Mesenchymal stem cell (in vitro differentiated cells and primary cell): ENCODE data around the gene CRADD.

ENCODE experiments used
- DNase-seq: peaks from one replicate; pipeline ENCODE4 v3.0.0-alpha.2; 2013
- H2AFZ ChIP-seq: one replicate; pipeline ENCODE4 v1.6.1; 2013; ENCODE audit warnings: low read depth, mild to moderate bottlenecking, control low read depth, inconsistent platforms, low read length, moderate library complexity
- H2AK5ac ChIP-seq: 2 replicates; pipeline ENCODE4 v1.6.1; 2013; ENCODE audit warnings: low read length, moderate library complexity, mild to moderate bottlenecking, inconsistent platforms; ENCODE audit not compliant: severe bottlenecking
- H2BK120ac ChIP-seq: one replicate; pipeline ENCODE4 v1.6.1; 2013; ENCODE audit warnings: low read depth, mild to moderate bottlenecking, inconsistent platforms, low read length, moderate library complexity
- H2BK12ac ChIP-seq, 2 experiments: one replicate each; pipeline ENCODE4 v1.6.1; 2013; ENCODE audit warnings: inconsistent platforms in 2 of 2, low read length in 2 of 2, mild to moderate bottlenecking in 2 of 2, moderate library complexity in 2 of 2, control low read depth in 1 of 2
- H2BK15ac ChIP-seq: one replicate; pipeline ENCODE4 v1.6.1; 2013; ENCODE audit warnings: mild to moderate bottlenecking, low read depth, inconsistent platforms; ENCODE audit not compliant: poor library complexity, severe bottlenecking
- H2BK5ac ChIP-seq: 2 replicates; pipeline ENCODE4 v1.6.1; 2013; ENCODE audit warnings: low read depth, mild to moderate bottlenecking, low read length, control low read depth, inconsistent platforms; ENCODE audit not compliant: poor library complexity, severe bottlenecking
- H3K14ac ChIP-seq, 2 experiments: one replicate each; pipeline ENCODE4 v1.6.1; 2013; ENCODE audit warnings: inconsistent platforms in 2 of 2, low read length in 2 of 2, control low read depth in 1 of 2, mild to moderate bottlenecking in 1 of 2, moderate library complexity in 1 of 2
- H3K18ac ChIP-seq, 2 experiments: one replicate each; pipeline ENCODE4 v1.6.1; 2013; ENCODE audit warnings: inconsistent platforms in 2 of 2, low read length in 2 of 2, control low read depth in 1 of 2, low read depth in 1 of 2, mild to moderate bottlenecking in 1 of 2
- H3K23ac ChIP-seq, 2 experiments: one replicate each; pipeline ENCODE4 v1.6.1; 2013; ENCODE audit warnings: inconsistent platforms in 2 of 2, low read length in 2 of 2, mild to moderate bottlenecking in 2 of 2, moderate library complexity in 2 of 2, control low read depth in 1 of 2
- H3K27ac ChIP-seq: 2 replicates; pipeline ENCODE4 v1.5.1; 2013; ENCODE audit warnings: mild to moderate bottlenecking, moderate library complexity, low read length, control low read depth, inconsistent platforms; ENCODE audit not compliant: poor library complexity, severe bottlenecking
- H3K27me3 ChIP-seq, 2 experiments: 2 replicates each; pipeline versions ENCODE4 v1.6.1 to v1.7.0; 2013; ENCODE audit warnings: low read length in 2 of 2, mild to moderate bottlenecking in 2 of 2, moderate library complexity in 2 of 2, control low read depth in 1 of 2, inconsistent platforms in 1 of 2; ENCODE audit not compliant: control insufficient read depth in 1 of 2, insufficient read depth in 1 of 2
- H3K36me3 ChIP-seq, 2 experiments: 2 replicates each; pipeline versions ENCODE4 v1.6.1 to v1.7.0; 2013; ENCODE audit warnings: low read length in 2 of 2, control low read depth in 1 of 2, inconsistent platforms in 1 of 2, low read depth in 1 of 2, mild to moderate bottlenecking in 1 of 2; ENCODE audit not compliant: insufficient read depth in 2 of 2, control insufficient read depth in 1 of 2
- H3K4ac ChIP-seq, 2 experiments: one replicate each; pipeline ENCODE4 v1.6.1; 2013; ENCODE audit warnings: inconsistent platforms in 2 of 2, low read length in 2 of 2, mild to moderate bottlenecking in 2 of 2, moderate library complexity in 2 of 2, control low read depth in 1 of 2, low read depth in 1 of 2
- H3K4me1 ChIP-seq: 2 replicates; pipeline ENCODE4 v1.6.1; 2013; ENCODE audit warnings: low read depth, low read length, control low read depth; ENCODE audit not compliant: control insufficient read depth, insufficient read depth
- H3K4me2 ChIP-seq: 2 replicates; pipeline ENCODE4 v1.6.1; 2013; ENCODE audit warnings: low read length, mild to moderate bottlenecking, inconsistent platforms; ENCODE audit not compliant: poor library complexity, severe bottlenecking
- H3K4me3 ChIP-seq, 2 experiments: 2 replicates each; pipeline versions ENCODE4 v1.5.1 to v1.7.0; 2013; ENCODE audit warnings: low read length in 2 of 2, mild to moderate bottlenecking in 2 of 2, control low read depth in 1 of 2, low read depth in 1 of 2; ENCODE audit not compliant: insufficient read depth in 1 of 2
- H3K79me1 ChIP-seq: replicated peaks from 2 replicates; pipeline ENCODE4 v1.6.1; 2013; ENCODE audit warnings: mild to moderate bottlenecking, control low read depth, low read length, inconsistent platforms; ENCODE audit not compliant: poor library complexity, severe bottlenecking
- H3K9ac ChIP-seq: 2 replicates; pipeline ENCODE4 v1.7.0; 2013; ENCODE audit warnings: mild to moderate bottlenecking, low read length, moderate library complexity
- H3K9me3 ChIP-seq: 2 replicates; pipeline ENCODE4 v1.7.0; 2013; ENCODE audit warnings: mild to moderate bottlenecking, low read length; ENCODE audit not compliant: control insufficient read depth
- H4K8ac ChIP-seq: one replicate; pipeline ENCODE4 v1.6.1; 2013; ENCODE audit warnings: inconsistent platforms, mild to moderate bottlenecking, low read length, moderate library complexity
- H4K91ac ChIP-seq: one replicate; pipeline ENCODE4 v1.6.1; 2013; ENCODE audit warnings: mild to moderate bottlenecking, low read length, inconsistent platforms
- WGBS: methylation state at CpG from one replicate; pipeline ENCODE4 v1.1.7; 2013; ENCODE audit warnings: mixed read lengths; 5-methylcytosine and 5-hydroxymethylcytosine counted together

The CRADD gene

DNA sequence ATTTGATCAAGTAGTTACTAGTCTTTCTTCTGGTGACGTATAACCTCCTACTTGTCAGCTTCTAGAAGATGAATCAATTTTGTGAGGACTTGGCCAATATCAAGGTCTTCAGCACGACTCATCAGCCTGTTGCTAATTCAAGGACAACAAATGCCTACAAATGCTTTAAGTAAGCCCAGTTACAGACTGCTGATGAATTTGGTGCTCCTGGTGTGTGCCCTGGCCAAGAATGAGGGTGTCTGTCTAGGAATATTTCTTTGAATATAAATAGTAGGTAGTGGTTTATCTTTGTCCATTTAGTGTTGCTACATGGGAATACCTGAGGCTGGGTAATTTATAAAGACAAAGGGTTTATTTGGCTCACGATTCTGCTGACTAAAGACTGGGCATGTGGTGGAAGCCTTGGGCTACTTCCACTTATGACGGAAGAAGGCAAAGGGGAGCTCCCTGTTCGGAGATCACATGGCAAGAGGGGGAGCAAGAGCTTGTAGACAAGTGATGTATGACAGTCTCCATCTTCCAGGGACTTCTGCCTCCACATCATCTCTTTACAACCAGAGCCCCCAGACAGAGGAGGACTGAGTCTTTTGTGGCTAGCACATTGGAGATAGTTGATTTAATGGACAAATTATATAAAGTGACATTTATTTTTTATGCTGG lies 180.2 kb downstream of the CRADD start:
- Histone ChIP-seq H3K36me3 (no peaks in the 10 kb centered on the region), H2BK12ac (no peak overlapping the region), H3K27ac (no peak overlapping the region), H4K91ac (no peak overlapping the region), H3K4me2 (no peak overlapping the region), H2AFZ (no peak overlapping the region), H2BK120ac (no peak overlapping the region), H3K4me3 (no peak overlapping the region), H3K9ac (no peak overlapping the region), H2AK5ac (no peak overlapping the region), H3K27me3 (no peaks in the 10 kb centered on the region), H3K23ac (no peak overlapping the region), H3K4me1 (no peaks in the 10 kb centered on the region), H3K18ac (no peak overlapping the region), H2BK5ac (no peak overlapping the region), H3K4ac (no peak overlapping the region), H2BK15ac (no peak overlapping the region), H3K9me3 (no peaks in the 10 kb centered on the region), H3K14ac (no peak overlapping the region), H4K8ac (no peak overlapping the region), H3K79me1 (no peaks in the 10 kb centered on the region)
- peak; percentile 60 for DNase-seq
- WGBS = 86% methylated on average over 4 of the region's 5 CpGs

DNA sequence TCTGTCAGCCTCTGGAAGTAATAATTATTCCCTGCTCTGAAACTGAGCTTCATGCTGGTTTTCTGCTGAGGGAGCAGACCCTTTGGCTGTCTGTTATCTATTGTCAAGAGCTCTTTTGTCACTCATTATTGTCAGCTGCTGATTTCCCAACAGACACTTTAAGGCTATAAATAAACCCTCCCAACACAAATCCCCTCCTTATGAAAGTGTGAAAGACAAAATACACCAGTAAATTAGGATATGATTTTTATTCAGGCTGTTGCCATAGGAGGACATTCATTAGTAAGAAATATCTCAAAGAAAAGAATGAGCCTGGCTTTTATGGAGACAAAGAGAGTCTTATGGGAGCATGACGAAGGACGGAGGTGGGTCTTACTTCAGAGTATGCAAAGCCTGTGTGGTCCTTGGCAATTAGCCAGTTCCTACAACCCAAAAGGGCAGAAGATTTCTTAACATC lies 180.8 kb downstream of the CRADD start:
- Histone ChIP-seq H3K36me3 (no peaks in the 10 kb centered on the region), H3K4ac (no peak overlapping the region)
- WGBS = 100% methylated on average over 2 of the region's 2 CpGs

GRCh38 chr12:93860668-93861373 lies 183.6 kb downstream of the CRADD start:
- H2BK12ac ChIP-seq = no peak overlapping the region
- H3K79me1 ChIP-seq = no peaks in the 10 kb centered on the region
- H3K4me1 ChIP-seq = no peaks in the 10 kb centered on the region
- H2BK120ac ChIP-seq = no peak overlapping the region
- WGBS = 98% methylated on average over 7 of the region's 7 CpGs
- H3K4me2 ChIP-seq = no peak overlapping the region
- H3K18ac ChIP-seq = no peak overlapping the region
- H3K23ac ChIP-seq = no peak overlapping the region
- H3K36me3 ChIP-seq = no peaks in the 10 kb centered on the region
- no peak overlapping the region for H3K14ac ChIP-seq
- no peaks in the 10 kb centered on the region for H3K27me3 ChIP-seq
- no peak overlapping the region for H3K4ac ChIP-seq
- peaks cover 21% of the 10 kb centered on the region for H3K9me3 ChIP-seq
- H2BK15ac ChIP-seq = no peak overlapping the region
- no peak overlapping the region for H2BK5ac ChIP-seq
- H4K91ac ChIP-seq = no peak overlapping the region
- H3K27ac ChIP-seq = no peak overlapping the region
- no peak overlapping the region for H3K4me3 ChIP-seq
- H4K8ac ChIP-seq = peak overlapping the region; percentile 49
- H2AFZ ChIP-seq = no peak overlapping the region
- no peak for DNase-seq
- no peak overlapping the region for H3K9ac ChIP-seq
- H2AK5ac ChIP-seq = no peak overlapping the region

More for the DNA sequence above, 180.8 kb downstream of the CRADD start:
- DNase-seq = no peak
- no peak overlapping the region for H3K23ac ChIP-seq
- H3K4me1 ChIP-seq = no peaks in the 10 kb centered on the region
- no peak overlapping the region for H2BK5ac ChIP-seq
- no peaks in the 10 kb centered on the region for H3K27me3 ChIP-seq
- H2BK12ac ChIP-seq = no peak overlapping the region
- no peaks in the 10 kb centered on the region for H3K9me3 ChIP-seq
- no peak overlapping the region for H4K8ac ChIP-seq
- no peak overlapping the region for H3K9ac ChIP-seq
- no peak overlapping the region for H3K27ac ChIP-seq
- H3K4me2 ChIP-seq = no peak overlapping the region
- H3K4me3 ChIP-seq = no peak overlapping the region
- H3K79me1 ChIP-seq = no peaks in the 10 kb centered on the region
- no peak overlapping the region for H3K18ac ChIP-seq
- no peak overlapping the region for H2AFZ ChIP-seq
- H3K14ac ChIP-seq = no peak overlapping the region
- no peak overlapping the region for H2BK120ac ChIP-seq
- H2BK15ac ChIP-seq = no peak overlapping the region
- no peak overlapping the region for H2AK5ac ChIP-seq
- no peak overlapping the region for H4K91ac ChIP-seq

GRCh38 chr12:93862424-93862823 lies 185.2 kb downstream of the CRADD start:
- Histone ChIP-seq H3K18ac (no peak overlapping the region), H4K8ac (no peak overlapping the region), H3K4me3 (no peak overlapping the region), H3K36me3 (no peaks in the 10 kb centered on the region), H3K27me3 (no peaks in the 10 kb centered on the region), H2BK12ac (no peak overlapping the region), H2BK5ac (no peak overlapping the region), H3K4me1 (no peaks in the 10 kb centered on the region), H4K91ac (no peak overlapping the region), H3K4me2 (no peak overlapping the region), H2BK15ac (no peak overlapping the region), H3K4ac (no peak overlapping the region), H3K9me3 (peaks cover 34% of the 10 kb centered on the region), H3K9ac (no peak overlapping the region), H3K14ac (no peak overlapping the region), H2BK120ac (no peak overlapping the region), H2AK5ac (no peak overlapping the region), H3K79me1 (no peaks in the 10 kb centered on the region), H2AFZ (no peak overlapping the region), H3K27ac (no peak overlapping the region), H3K23ac (no peak overlapping the region)
- 94% methylated on average over 1 of the region's 1 CpG for WGBS
- no peak for DNase-seq
